Measurements from ENCODE around the gene RTKN. TPM values are rescaled to one million over a fixed set of nuclear protein-coding genes. Genes with fewer than 3 reads are reported as not detected.

RTKN gene
- total RNA-seq, 2 donors from 2014 or later: 36.1 to 80.8 TPM

- Histone ChIP-seq H3K9me3 (no peaks in the 10 kb centered on the region), H3K36me3 (replicated peaks in 1 of 2; ENCODE audit: insufficient read depth in 1 of 2, low read depth in 2 of 2) (no peaks in the 10 kb centered on the region), H3K27me3 (no peaks in the 10 kb centered on the region), H3K4me1 (peaks cover 28% of the 10 kb centered on the region), H3K4me3 (no peak overlapping the region), H3K27ac (no peak overlapping the region)
- 74% methylated on average over 2 of the region's 2 CpGs for WGBS, 2 donors
- TF ChIP-seq POLR2A (IDR thresholded peaks at IDR 0.05) (no peak), CTCF (IDR thresholded peaks at IDR 0.05) (no peak)
- intact Hi-C loops (cut with DNase I): no loop called here
- ATAC-seq (no peak), DNase-seq (no peak)
Observed at GRCh38 chr2:74420006-74420405, 21.7 kb downstream of the RTKN start.

GRCh38 chr2:74419345-74419744 lies 22.4 kb downstream of the RTKN start:
- no peaks in the 10 kb centered on the region for H3K36me3 ChIP-seq (replicated peaks in 1 of 2; ENCODE audit: insufficient read depth in 1 of 2, low read depth in 2 of 2)
- no peak overlapping the region for H3K27ac ChIP-seq
- no peak for DNase-seq
- TF ChIP-seq POLR2A (IDR thresholded peaks at IDR 0.05) (no peak), CTCF (IDR thresholded peaks at IDR 0.05) (no peak)
- H3K9me3 ChIP-seq: no peaks in the 10 kb centered on the region
- intact Hi-C loops (cut with DNase I): no loop called here
- no peak for ATAC-seq
- H3K4me3 ChIP-seq: no peak overlapping the region
- H3K4me1 ChIP-seq: peaks cover 35% of the 10 kb centered on the region
- WGBS, 2 donors: 85 to 88% methylated on average over 1 of the region's 1 CpG
- H3K27me3 ChIP-seq: no peaks in the 10 kb centered on the region

GRCh38 chr2:74418312-74418711 lies 23.4 kb downstream of the RTKN start:
- no peak for TF ChIP-seq POLR2A (IDR thresholded peaks at IDR 0.05)
- H3K36me3 ChIP-seq (replicated peaks in 1 of 2; ENCODE audit: insufficient read depth in 1 of 2, low read depth in 2 of 2): no peaks in the 10 kb centered on the region
- intact Hi-C loops (cut with DNase I): no loop called here

GRCh38 chr2:74417763-74418162 lies 24.0 kb downstream of the RTKN start:
- H3K27ac ChIP-seq: no peak overlapping the region
- H3K36me3 ChIP-seq (replicated peaks in 1 of 2; ENCODE audit: insufficient read depth in 1 of 2, low read depth in 2 of 2): no peaks in the 10 kb centered on the region

More at GRCh38 chr2:74418312-74418711, 23.4 kb downstream of the RTKN start:
- no peak for DNase-seq
- 67 to 77% methylated on average over 20 to 25 of the region's 27 CpGs for WGBS, 2 donors
- H3K9me3 ChIP-seq: no peaks in the 10 kb centered on the region
- peaks cover 35% of the 10 kb centered on the region for H3K4me1 ChIP-seq
- H3K27ac ChIP-seq: no peak overlapping the region
- no peak for ATAC-seq
- H3K4me3 ChIP-seq: no peak overlapping the region
- H3K27me3 ChIP-seq: no peaks in the 10 kb centered on the region

GRCh38 chr2:74417197-74417596 lies 24.5 kb downstream of the RTKN start:
- Histone ChIP-seq H3K36me3 (replicated peaks in 1 of 2; ENCODE audit: insufficient read depth in 1 of 2, low read depth in 2 of 2) (no peaks in the 10 kb centered on the region), H3K4me1 (peaks cover 32% of the 10 kb centered on the region), H3K4me3 (no peak overlapping the region), H3K27me3 (no peaks in the 10 kb centered on the region), H3K27ac (no peak overlapping the region), H3K9me3 (no peaks in the 10 kb centered on the region)
- DNase-seq (no peak), ATAC-seq (no peak)
- 59 to 80% methylated on average over 3 of the region's 3 CpGs for WGBS, 2 donors
- TF ChIP-seq POLR2A (IDR thresholded peaks at IDR 0.05) (no peak), CTCF (IDR thresholded peaks at IDR 0.05) (no peak)
- intact Hi-C loops (cut with DNase I): no loop called here

More at GRCh38 chr2:74417763-74418162, 24.0 kb downstream of the RTKN start:
- DNase-seq (no peak), ATAC-seq (no peak)
- intact Hi-C loops (cut with DNase I): no loop called here
- no peaks in the 10 kb centered on the region for H3K27me3 ChIP-seq
- H3K4me1 ChIP-seq: peaks cover 35% of the 10 kb centered on the region
- no peak overlapping the region for H3K4me3 ChIP-seq
- WGBS, 2 donors: 81 to 95% methylated on average over 5 to 6 of the region's 6 CpGs
- H3K9me3 ChIP-seq: no peaks in the 10 kb centered on the region
- no peak for TF ChIP-seq POLR2A (IDR thresholded peaks at IDR 0.05)

GRCh38 chr2:74416778-74417177 lies 25.0 kb downstream of the RTKN start:
- intact Hi-C loops (cut with DNase I): no loop called here
- no peaks in the 10 kb centered on the region for H3K36me3 ChIP-seq (replicated peaks in 1 of 2; ENCODE audit: insufficient read depth in 1 of 2, low read depth in 2 of 2)
- no peaks in the 10 kb centered on the region for H3K27me3 ChIP-seq
- DNase-seq (no peak), ATAC-seq (no peak)
- TF ChIP-seq POLR2A (IDR thresholded peaks at IDR 0.05) (no peak), CTCF (IDR thresholded peaks at IDR 0.05) (no peak)
- peaks cover 28% of the 10 kb centered on the region for H3K4me1 ChIP-seq
- H3K27ac ChIP-seq: no peak overlapping the region
- no peaks in the 10 kb centered on the region for H3K9me3 ChIP-seq
- WGBS, 2 donors: 69 to 73% methylated on average over 3 of the region's 3 CpGs
- H3K4me3 ChIP-seq: no peak overlapping the region
